Neural progenitor cell (in vitro differentiated cells): ENCODE results near the gene ARSA.

ENCODE experiments used
- EZH2 ChIP-seq: fragments of 200-600 bp; sonication (generic); IDR thresholded peaks from 2 replicates; pipeline ENCODE4 v1.6.1; 2017; ENCODE audit warnings: antibody characterized with exemption, mild to moderate bottlenecking, moderate library complexity
- TF ChIP-seq, protein P1 (sequence below): fragments of 200-600 bp; sonication (generic); IDR thresholded peaks from 2 replicates; pipeline ENCODE4 v1.5.1; 2017; ENCODE audit warnings: antibody characterized with exemption, mild to moderate bottlenecking

DNA sequence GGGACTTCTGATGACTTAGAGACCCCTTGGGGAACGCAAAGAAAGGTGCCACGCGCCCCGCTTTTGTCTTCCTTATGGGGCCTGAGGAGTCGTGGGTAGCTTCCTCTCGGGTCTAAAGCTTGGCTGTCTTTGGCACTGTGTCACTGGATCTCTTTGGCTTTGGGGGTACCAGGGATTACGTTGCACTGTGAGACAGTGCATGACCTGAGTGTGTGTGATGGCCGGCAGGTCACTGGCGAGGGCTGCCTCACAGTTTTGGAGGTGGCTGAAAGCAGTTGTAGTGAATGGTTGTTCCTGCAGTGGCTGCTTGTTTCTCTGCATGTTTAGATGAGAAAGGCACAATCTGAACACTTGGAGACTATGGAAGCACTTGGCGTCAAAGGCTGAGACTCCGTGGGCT, 5.8 kb upstream of the ARSA start:
- TF ChIP-seq, protein P1, sequence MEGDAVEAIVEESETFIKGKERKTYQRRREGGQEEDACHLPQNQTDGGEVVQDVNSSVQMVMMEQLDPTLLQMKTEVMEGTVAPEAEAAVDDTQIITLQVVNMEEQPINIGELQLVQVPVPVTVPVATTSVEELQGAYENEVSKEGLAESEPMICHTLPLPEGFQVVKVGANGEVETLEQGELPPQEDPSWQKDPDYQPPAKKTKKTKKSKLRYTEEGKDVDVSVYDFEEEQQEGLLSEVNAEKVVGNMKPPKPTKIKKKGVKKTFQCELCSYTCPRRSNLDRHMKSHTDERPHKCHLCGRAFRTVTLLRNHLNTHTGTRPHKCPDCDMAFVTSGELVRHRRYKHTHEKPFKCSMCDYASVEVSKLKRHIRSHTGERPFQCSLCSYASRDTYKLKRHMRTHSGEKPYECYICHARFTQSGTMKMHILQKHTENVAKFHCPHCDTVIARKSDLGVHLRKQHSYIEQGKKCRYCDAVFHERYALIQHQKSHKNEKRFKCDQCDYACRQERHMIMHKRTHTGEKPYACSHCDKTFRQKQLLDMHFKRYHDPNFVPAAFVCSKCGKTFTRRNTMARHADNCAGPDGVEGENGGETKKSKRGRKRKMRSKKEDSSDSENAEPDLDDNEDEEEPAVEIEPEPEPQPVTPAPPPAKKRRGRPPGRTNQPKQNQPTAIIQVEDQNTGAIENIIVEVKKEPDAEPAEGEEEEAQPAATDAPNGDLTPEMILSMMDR = no peak
- no peak for TF ChIP-seq EZH2
